Fibroblast of peridontal ligament (primary cell): ENCODE data around the gene SLC1A6.
"Not testable (repeated sequence)": the region's sequence is repeated elsewhere in the genome, so short reads cannot be mapped to it uniquely, and the experiment has no call there.

Experiments used
- DNase-seq: peaks from one replicate; pipeline ENCODE4 v3.0.0-alpha.2; 2010; ENCODE audit errors: extremely low read depth

The SLC1A6 gene

DNA sequence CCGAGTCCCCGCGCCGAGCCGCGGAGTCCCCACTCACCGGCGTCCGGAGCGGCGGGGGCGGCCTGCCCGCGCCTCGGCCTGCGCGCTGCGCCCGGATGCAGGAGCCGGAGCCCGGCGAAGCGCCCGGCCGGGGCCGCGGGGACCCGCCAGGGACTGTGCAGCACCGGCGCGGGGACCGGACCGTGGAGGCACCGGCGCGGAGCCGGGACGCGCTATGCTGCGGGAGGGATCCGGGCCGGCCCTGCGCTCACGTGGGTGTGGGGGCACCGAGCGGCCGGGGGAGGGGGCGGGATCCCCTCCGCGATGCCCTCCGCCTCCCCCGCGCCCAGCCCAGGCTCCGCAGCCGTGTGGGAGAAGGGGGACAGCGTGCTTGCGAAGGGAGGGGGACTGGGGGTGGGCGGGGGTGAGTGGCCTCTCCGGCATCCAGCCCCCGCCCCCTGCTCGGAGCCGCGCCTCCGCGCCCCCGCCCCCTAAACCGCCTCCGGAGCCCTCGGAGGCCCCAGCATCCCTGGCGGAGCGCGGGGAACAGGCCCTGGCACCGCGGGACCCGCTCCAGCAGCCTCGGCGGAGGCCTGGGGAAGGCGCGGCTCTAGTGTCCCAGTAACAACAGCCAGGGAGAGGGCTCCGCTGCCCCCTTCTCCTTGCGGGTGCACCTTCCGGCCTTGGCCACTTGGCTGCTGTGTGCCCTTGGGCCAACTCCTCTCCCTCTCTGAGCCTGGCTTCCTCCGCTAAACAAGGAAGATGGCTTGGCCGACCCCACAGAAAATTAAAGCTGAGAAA, at the start of gene SLC1A6:
Gene SLC1A6 (minus strand): TSS at position 389 of the 780 bp plus-strand sequence. CDS start 6,954 bp downstream, outside the sequence.
- DNase-seq = no peak

DNA sequence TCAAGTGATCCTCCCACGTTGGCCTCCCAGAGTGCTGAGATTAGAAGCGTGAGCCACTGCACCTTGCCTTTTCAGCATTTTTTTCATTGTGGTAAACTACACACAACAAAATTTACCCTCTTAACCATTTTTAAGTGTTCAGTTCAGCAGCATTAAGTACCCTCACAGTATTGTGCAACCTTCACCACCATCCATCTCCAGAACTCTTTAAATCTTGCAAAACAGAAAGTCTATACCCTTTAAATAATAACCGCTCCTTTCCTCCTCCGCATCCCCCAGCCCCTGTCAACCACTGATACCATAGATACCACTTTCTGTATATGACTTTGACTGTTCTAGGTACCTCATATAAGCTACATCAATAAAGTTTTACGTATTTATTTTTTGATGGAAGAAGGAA, 48.8 kb upstream of the SLC1A6 start:
- no peak for DNase-seq

DNA sequence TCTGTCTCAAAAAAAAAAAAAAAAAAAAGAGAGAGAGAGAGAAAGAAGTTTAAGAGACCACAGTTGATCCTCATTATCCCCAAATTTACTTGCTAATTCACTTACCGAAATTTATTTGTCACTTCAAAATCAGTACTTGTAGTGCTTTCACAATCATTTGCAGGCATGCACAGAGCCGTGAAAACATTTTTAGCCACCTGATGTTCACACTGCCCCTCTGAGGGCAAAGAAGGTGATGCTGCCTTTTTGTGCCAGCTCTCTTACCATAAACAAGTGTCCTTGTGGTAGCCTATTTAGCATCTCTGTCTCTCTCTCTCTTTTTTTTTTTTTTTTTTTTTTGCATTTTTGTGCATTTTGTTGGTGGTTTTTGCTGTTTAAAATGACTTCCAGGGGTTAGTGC, 45.6 kb upstream of the SLC1A6 start:
- DNase-seq = no peak

DNA sequence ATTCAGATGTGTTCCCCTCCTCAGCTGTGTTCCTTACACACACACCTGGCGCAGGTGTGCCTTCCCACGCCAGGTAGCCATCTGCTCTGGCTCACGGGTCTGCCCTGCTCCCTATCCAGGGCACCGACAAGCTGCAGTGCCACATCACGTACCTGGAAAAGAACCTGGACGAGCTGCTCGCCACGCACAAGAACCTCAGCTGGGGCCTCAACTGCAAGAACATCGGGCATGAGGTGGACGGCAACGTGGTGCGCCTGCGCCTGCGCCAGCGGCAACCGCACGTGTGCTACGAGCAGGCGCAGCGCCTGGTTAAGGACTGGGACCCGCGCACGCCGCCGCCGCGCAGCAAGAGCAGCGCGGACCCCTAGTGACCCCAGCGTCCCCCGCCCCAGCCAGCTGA, 43.1 kb upstream of the SLC1A6 start:
- DNase-seq = no peak

DNA sequence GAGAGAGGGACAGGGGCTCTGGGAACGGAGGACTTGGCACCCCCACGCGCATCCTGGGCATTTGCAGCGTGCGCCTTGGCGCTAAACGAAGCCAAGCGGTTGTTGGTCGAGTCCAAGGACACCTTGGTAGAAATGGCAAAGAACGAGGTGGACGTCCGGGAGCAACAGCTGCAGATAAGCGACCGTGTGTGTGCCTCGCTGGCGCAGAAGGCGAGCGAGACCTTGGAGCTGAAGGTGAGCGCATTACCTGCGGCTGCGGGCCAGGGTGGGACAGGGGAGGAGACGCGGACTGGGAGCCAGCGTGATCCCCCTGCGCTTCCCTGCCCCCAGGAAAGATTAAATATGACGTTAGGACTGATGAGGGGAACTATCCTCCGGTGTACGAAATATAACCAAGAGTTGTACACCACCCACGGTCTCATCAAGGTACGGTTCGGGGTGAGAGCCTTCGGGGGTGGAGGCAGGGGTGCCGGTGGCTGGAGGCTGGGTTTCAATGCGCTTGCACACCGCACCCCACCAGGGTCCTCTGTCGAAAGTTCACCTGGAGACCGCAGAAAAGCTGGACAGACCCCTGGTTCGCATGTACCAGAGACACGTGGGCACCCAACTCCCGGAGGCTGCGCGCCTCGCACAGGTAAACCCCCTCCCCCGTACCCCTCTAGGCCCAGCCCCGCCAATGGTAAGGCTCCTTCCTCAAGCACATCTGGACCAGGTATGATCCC, 41.8 kb upstream of the SLC1A6 start:
- DNase-seq = no peak

DNA sequence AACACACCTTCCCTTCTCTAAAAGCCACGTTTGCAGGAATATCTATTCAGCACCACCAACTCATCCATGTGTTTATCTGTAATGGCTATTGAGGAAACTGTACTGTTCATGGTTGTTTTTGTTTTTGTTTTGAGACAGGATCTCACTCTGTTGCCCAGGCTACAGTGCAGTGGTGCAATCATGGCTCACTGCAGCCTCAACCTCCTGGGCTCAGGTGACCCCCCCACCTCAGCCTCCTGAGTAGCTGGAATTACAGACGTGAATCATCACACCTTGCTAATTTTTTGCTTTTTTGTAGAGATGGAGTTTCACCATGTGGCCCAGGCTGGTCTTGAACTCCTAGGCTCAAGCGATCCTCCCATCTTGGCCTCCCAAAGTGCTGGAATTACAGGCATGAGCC, 39.2 kb upstream of the SLC1A6 start:
- not testable (repeated sequence) for DNase-seq

DNA sequence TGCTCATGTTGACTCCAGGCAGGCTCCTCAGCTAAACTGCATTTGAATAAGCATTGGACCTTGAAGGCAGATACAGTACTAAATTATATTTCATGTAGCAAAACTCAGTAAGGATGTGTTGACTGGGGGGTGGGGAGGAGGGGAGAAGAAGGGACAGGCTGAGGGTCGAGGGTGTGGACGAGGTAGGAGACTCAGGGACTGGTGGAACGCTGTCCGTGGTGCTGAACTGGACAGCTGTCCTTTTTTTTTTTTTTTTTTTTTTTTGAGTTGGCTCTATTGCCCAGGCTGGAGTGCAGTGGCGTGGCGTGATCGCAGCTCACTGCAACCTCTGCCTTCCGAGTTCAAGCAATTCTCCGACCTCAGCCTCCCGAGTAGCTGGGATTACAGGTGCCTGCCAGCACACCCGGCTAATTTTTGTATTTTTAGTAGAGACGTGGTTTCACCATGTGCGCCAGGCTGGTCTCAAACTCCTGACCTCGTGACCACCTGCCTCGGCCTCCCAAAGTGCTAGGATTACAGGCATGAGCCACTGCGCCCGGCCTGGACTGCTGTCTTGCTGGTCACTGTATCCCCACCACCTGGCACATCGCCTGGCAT, 36.4 kb upstream of the SLC1A6 start:
- DNase-seq = no peak

DNA sequence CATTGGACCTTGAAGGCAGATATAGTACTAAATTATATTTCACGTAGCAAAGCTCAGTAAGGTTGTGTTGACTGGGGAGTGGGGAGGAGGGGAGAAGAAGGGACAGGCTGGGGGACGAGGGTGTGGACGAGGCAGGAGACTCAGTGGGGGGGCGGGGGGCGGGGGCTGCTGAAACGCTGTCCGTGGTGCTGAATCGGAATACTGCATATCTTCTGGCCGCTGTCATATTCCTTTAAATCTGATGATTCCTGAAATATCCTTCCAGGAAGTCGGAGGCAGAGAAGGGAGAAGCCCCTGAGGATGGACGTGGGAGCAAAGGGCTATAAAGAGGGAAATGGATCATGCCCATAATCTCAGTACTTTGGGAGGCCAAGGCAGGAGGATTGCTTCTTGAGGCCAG, 34.9 kb upstream of the SLC1A6 start:
- no peak for DNase-seq

DNA sequence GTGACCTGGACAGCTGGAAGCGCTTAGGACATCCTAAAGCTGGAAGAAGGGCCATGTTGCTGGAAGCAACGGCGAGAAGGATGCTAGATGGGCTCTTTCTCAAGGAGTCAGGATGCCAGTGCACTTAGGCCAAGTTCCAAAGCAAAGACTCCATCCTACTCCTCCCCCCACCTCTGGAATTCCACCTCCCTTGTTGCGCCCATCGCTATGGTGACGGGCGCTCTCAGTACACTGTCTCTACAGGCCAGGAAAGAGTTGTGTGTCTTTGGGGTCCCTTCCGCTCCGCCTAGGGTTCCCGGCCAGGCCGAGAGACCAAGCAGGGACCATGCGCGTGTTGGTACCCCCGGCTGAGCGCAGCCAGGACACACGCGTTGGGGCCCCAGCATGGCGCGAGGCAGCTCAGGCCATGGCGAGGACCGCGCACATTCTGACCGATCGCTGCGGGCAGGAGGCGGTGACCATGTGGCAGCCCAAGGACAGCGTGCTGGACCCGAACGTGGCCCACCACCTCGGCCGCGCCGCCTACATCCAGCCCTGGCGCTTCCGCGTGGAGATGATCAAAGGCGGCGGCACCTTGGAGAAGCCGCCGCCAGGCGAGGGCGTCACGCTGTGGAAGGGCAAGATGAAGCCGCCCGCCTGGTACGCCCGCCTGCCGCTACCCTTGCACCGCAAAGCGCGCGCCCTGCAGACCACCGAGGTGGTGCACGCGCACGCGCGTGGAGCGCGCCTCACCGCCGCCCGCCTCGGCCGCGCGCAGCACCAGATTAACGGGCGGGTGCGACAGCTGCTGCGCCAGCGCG, 31.0 kb upstream of the SLC1A6 start:
- DNase-seq = no peak

DNA sequence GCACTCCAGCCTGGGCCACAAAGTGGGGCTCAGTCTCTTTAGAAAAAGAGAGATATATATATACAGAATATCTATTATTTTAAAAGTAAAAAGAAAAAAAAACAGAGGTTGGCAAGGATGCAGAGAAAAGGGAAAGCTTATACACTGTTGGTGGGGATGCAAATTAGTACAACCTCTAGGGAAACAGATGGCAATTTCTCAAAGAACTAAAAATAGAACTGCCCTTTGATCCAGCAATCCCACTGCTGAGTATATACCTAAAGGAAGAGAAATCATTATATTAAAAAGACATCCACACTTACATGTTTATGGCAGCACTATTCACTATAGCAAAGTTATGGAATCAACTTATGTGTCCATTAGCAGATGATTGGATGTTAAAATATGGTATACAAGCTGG, 28.6 kb upstream of the SLC1A6 start:
- DNase-seq = no peak

DNA sequence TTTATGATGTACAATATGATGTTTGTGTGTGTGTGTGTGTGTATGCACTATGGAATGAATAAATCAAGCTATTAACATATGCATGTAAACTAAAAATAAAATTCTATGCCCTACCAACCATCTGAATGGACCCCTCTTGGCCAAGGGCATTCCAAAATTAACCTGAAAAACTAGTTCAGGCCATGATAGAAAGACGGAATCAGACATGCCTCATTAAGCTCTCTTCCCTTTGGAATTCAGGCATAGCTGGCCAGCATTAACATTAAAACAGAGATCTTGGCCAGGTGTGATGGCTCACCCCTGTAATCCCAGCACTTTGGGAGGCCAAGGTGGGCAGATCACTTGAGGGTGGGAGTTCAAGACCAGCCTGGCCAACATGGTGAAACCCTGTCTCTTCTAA, 18.3 kb upstream of the SLC1A6 start:
- DNase-seq = no peak

DNA sequence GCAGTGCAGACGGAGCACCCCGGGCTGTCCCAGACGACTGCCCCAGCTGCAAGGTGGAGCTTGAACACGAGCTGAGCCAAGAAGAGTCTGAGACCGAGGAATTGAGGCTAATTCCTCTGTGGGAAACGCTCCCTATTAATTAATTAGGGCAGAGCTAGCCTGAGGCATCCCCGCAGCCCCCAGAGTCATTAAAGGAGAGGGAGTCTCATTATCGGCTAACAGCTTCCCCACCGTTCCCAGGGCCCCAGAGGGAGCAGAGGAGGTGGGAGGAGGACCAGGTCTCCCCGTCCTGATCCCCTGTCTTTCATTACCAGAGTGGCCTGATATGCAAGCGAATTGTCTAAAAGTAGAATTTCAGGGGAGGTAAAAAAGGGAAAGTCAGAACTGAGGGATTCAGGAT, 13.1 kb upstream of the SLC1A6 start:
- DNase-seq = no peak

DNA sequence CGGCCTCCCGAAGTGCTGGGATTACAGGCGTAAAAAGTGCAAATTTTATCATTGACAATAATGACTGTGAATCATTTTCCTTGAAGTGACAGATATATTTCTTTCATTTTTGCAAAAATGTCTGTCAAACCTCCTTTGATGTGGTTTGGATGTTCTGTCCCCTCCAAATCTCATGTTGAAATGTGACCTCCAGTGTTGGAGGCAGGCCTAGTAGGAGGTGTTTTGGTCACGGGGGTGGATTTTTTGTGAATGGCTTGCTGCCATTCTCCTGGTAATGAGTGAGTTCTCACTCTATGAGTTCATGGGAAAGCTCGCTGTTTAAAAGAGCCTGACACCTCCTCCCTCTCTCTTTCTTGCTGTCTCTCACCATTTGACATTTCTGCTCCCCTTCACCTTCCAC, 5.5 kb upstream of the SLC1A6 start:
- no peak for DNase-seq

DNA sequence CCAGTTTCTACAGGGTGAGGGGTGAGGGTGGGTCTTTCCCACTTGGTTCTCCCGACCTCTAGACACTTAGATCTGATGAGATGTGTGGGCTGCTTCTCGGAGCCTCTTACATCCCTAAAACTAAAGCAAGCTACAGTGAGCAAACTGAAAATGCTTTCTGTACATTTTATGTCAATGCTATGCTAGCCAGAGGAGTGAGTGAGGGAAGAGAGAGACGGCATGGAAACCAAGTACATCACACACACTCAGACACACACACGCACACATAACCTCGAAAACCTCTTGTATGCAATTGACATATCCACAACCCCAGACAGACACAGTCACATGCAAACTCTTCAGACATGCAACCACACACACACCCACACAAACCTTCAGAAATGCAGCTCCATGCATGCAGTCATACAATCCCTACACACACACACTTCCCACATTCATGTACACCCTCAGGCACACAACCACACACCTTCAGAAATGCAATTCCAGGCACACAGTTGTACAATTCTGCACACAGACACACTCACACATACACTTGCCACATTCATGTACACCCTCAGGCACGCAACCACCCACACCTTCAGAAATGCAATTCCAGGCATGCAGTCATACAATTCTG, 1.4 kb downstream of the SLC1A6 start:
- no peak for DNase-seq

DNA sequence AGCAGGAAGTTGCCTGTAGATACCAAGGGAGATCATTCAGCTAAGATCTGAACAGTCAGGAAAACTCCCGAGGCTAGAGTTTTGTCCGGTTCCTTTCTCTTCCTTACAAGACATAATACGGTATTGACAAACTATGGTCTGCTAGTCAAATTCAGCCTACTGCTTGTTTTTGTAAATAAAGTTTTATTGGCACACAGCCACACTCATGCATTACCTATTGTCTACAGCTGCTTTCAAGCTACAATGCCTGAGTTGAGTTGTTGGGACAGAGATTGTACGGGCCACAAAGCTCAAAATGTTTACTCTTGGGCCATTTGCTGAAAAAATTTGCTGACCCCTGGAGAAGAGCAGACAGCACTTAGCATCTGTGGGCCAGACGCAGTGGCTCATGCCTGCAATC, 2.5 kb downstream of the SLC1A6 start:
- no peak for DNase-seq

DNA sequence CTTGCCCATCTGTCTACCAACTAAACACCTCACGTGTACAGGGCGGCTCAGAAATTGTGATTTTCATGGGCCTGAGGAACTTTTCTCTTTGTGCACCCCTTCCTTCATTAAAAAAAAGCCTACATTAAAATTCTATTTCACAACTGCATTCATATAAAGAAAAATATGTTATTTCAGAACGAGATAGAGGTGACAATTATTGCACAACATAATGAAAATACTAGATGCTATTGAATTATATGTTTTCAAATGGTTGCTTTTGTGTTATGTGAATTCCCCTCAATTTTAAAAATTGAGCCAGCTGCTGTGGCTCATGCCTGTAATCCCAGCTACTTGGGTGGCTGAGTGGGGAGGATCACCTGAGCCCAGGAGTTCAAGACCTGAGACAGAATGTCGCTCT, 5.2 kb downstream of the SLC1A6 start:
- no peak for DNase-seq

DNA sequence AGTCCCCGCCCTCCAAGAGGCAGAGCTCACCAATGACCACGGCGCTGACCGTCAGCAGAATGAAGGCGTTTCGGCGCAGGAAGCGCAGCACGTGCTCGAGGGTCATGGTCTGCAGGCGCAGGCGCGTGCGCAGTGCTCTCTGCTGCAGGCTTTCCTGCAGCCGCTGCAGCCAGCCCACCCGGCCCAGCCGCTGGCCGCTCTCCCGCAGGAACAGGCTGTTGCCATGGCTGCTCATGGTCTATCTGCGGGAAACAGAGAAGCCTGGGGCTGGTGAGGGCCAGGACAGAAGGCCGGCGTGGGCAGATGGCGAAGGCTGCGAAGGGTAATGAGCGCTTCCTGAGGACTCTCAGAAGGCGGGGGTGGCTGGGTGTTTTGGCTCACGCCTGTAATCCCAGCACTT, 7.0 kb downstream of the SLC1A6 start:
- no peak for DNase-seq

DNA sequence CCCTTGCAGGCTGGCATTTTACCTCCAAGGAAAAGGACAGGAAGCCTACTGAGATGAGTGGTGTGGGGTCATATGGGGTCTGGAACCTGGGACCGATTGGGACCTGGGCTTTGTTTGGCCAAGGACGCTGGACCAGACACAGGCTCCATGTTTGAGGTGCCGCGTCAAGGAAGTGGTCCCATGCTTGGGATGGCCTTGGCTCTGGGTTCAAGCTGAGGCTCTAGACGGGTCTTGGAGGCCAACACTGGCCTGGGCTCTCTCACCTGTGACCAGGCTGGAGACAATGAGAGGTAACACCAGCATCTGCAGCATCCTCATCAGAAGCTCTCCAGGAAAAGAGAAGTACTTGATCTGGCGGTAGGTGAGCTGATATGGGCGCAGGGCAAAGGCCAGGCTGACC, 8.2 kb downstream of the SLC1A6 start:
- no peak for DNase-seq

DNA sequence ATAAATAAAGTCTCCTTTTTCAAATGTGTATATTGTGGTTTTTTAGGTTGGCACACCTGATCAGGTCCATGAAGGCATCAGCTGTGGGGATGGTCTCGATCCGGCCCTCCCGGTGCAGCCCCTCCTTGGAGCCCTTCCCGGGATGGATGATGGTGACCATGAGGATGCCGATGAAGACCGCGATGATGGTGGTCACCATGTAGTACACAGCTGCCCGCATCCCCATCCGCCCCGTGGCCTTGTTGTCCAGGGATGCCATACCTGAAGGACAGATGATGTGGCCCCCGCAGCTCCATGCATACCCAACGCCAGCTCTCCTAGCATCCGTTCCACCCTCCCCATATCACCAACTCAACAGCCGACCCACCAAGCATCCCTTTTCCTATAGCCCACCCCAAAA, 11.4 kb downstream of the SLC1A6 start:
- no peak for DNase-seq

DNA sequence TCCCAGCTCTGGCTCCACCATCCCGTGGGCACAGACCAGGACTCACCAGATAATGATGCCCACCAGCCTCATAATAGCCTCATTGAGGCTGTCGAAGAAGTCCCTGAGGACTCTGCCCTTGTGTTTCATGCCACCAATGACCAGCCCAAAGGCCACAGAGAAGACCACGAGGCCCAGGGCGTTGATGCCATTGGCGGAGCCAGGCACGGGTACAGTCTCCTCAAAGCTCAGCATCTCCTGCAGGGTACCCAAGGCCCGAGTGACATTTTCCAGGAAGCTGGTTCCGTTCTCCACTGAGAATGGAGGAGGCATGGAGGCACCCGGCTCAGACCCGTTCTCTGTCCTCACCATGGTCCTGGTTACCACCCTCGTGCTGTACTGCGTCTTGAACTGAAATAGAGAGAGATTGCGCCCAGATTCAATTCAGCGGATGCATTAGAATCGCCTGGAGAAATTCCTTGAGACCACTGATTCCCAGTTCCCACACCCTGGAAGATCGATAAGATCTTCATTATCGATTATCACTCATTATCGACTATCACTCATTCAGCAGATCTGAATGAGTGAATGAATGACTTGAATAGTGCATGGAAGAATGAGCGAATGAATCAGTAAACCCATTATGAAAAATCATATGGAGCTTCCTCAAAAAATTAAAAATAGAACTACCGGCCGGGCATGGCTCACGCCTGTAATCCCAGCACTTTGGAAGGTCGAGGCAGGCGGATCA, 17.5 kb downstream of the SLC1A6 start:
- no peak for DNase-seq

DNA sequence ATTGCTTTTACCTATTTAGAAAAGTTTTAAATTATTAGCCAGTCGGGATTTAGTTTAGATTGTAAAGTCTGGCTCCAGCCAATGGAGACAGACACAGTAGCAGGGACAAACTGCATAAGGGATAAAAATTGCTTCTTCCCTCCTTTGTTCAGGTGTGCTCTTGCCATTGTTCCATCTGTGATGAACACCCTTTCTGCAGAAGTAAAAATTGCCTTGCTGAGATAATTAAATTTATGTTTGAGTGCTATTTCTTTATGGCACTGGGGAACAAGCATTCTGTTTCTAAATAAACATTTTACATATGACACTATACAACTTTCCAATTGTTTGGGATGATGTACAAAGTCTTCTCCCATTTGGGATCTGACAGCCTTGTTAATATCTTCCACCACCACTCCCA, 20.4 kb downstream of the SLC1A6 start:
- DNase-seq = no peak
